Activated T-cell treated with anti-CD3 and anti-CD28 coated beads, Interleukin-2, amount 50 U/mL, for 72 hours (primary cell): ENCODE results near the gene DGUOK. TPM values are rescaled to one million over a fixed set of nuclear protein-coding genes. Genes with fewer than 3 reads are reported as not detected.

Experiments
- ATAC-seq, 2 donors: fragments of 150-1000 bp; cut with Tn5 transposase; replicated peaks in 1 of 2; 2 replicates each; pipeline ENCODE4 v1.10.0; 2021; ENCODE audit warnings: moderate library complexity in 2 of 2, mild to moderate bottlenecking in 1 of 2
- DNase-seq, 2 donors: peaks; one replicate each; pipeline ENCODE4 v3.0.0; 2021 to 2022; ENCODE audit warnings: mixed read lengths in 1 of 2
- H3K27ac Mint-ChIP-seq: one replicate; pipeline ENCODE4 v1.8.0; 2022; ENCODE audit warnings: mild to moderate bottlenecking, moderate library complexity, mixed read lengths
- H3K27me3 Mint-ChIP-seq: one replicate; pipeline ENCODE4 v1.8.0; 2022; ENCODE audit warnings: low read depth, mixed read lengths
- H3K36me3 Mint-ChIP-seq, 2 donors: one replicate each; pipeline ENCODE4 v1.8.0; 2022; ENCODE audit warnings: mixed read lengths in 2 of 2, mild to moderate bottlenecking in 1 of 2; ENCODE audit not compliant: insufficient read depth in 2 of 2
- H3K4me1 Mint-ChIP-seq: one replicate; pipeline ENCODE4 v1.8.0; 2022; ENCODE audit warnings: low read depth, mixed read lengths
- H3K4me3 Mint-ChIP-seq, 2 donors: one replicate each; pipeline ENCODE4 v1.8.0; 2022; ENCODE audit warnings: mild to moderate bottlenecking in 2 of 2, mixed read lengths in 2 of 2, moderate library complexity in 2 of 2
- H3K9me3 Mint-ChIP-seq, 2 donors: one replicate each; pipeline ENCODE4 v1.8.0; 2022; ENCODE audit warnings: mixed read lengths in 2 of 2
- total RNA-seq, 2 donors: library from RNA; stranded (reverse); gene quantifications; one replicate each; pipeline ENCODE4 v1.2.3, GENCODE V29; 2022

The DGUOK gene
- total RNA-seq, 2 donors from 2014 or later: 110 to 119 TPM

- DNase-seq (no peak), ATAC-seq (no peak)
- Mint-ChIP-seq H3K4me3 (no peak overlapping the region), H3K36me3 (peaks cover 24 to 61% of the 10 kb centered on the region in 2 donors), H3K4me1 (peaks cover 43% of the 10 kb centered on the region), H3K9me3 (no peaks in the 10 kb centered on the region), H3K27ac (no peak overlapping the region), H3K27me3 (no peaks in the 10 kb centered on the region)
Measured at GRCh38 chr2:73956218-73956865, 29.7 kb downstream of the DGUOK start.

GRCh38 chr2:73961274-73961673 is 34.6 kb downstream of the DGUOK start:
- H3K4me1 Mint-ChIP-seq: peaks cover 55% of the 10 kb centered on the region
- no peaks in the 10 kb centered on the region for H3K27me3 Mint-ChIP-seq
- H3K36me3 Mint-ChIP-seq: peaks cover 21 to 39% of the 10 kb centered on the region in 2 donors
- ATAC-seq (no peak), DNase-seq (no peak)
- peaks cover 5 to 7% of the 10 kb centered on the region in 2 donors for H3K9me3 Mint-ChIP-seq
- no peak overlapping the region for H3K27ac Mint-ChIP-seq
- no peak overlapping the region for H3K4me3 Mint-ChIP-seq

- Mint-ChIP-seq H3K27me3 (no peaks in the 10 kb centered on the region), H3K36me3 (peaks cover 17 to 32% of the 10 kb centered on the region in 2 donors), H3K4me3 (no peak overlapping the region), H3K4me1 (peaks cover 49% of the 10 kb centered on the region), H3K27ac (peak overlapping the region; percentile 18), H3K9me3 (peaks cover 5 to 7% of the 10 kb centered on the region in 2 donors)
- ATAC-seq (no peak), DNase-seq (no peak)
Measured at GRCh38 chr2:73961823-73962615, 35.3 kb downstream of the DGUOK start.

DNA sequence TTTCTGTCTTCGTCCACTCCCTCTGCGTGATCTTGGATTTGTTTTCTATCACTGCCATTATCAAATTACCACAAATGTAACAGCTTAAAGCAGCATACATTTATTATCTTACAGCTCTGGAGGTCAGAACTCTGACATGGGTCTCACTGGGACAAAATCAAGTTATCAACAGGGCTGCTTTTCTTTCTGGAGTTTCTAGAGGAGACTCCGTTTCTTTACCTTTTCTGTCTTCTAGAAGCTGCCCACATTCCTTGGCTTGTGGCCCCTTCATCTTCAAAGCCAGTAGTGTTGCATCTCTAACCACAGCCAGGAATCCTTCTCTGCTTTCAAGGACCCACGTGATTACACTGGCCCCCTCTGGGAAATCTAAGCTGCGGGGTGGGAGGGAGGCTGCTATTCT is 36.1 kb downstream of the DGUOK start:
- Mint-ChIP-seq H3K27me3 (no peaks in the 10 kb centered on the region), H3K4me3 (peak overlapping the region; percentile 60 to 68), H3K36me3 (peaks cover 17 to 30% of the 10 kb centered on the region in 2 donors), H3K27ac (peak overlapping the region; percentile 48), H3K9me3 (peaks cover 5 to 7% of the 10 kb centered on the region in 2 donors), H3K4me1 (peaks cover 44% of the 10 kb centered on the region)
- no peak for DNase-seq
- no peak for ATAC-seq

DNA sequence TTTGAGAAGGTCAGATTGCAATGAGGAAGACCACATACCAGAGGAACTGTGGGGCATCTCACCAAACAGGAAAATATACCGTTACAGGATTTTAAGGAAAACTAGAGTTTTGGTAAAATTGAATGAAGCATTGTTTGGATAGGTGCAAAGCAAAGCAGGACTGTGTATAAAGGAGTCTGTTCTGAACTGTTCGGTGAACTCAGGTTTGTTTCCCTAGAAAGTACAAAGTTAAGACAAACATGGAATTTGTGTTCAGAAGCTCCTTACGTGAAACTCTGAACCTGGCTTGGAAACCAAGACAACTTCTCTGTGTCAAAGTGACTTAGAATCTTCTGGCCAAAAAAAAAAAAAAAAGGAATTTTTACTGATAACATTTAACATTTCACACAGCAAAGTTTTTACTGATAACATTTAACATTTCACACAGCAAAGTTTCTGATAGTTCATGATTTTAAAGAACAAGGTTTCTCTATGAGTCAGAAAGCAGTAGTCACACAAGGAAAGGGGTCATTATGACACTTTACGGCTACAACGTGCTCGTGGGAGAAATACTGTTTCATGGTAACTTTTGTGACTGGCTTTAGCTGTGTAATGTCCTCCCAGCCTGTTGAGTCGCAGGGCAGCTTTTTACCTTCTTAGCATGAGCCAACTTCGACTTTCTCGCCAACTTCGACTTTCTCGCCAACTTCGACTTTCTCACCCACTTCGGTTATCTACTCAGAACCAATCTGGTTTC is 36.9 kb downstream of the DGUOK start:
- H3K27me3 Mint-ChIP-seq: no peaks in the 10 kb centered on the region
- peak overlapping the region; percentile 60 to 68 for H3K4me3 Mint-ChIP-seq
- H3K9me3 Mint-ChIP-seq: peaks cover 5 to 7% of the 10 kb centered on the region in 2 donors
- ATAC-seq: peak; percentile 96 to 97
- H3K27ac Mint-ChIP-seq: peak overlapping the region; percentile 48
- DNase-seq: peak; percentile 63 to 67
- peaks cover 47% of the 10 kb centered on the region for H3K4me1 Mint-ChIP-seq
- peaks cover 17 to 23% of the 10 kb centered on the region in 2 donors for H3K36me3 Mint-ChIP-seq

DNA sequence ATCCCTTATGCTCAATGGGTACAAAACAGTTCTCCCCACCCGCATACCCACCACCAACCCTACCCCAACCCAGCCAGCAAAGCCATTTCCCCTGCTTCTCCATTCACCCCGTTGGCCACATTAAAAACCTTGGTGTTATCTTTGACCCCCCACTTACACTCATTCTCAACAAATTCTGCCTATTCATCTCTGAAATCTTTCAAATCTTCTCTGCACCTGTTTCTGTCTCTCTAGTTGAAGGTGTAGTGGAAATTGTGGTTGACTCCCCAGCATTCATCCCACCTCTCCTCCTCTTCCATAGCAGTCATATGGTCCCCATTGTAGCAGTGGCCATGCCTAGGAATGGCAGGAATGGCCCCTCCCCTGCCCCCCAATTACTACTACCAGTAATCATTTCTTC is 37.5 kb downstream of the DGUOK start:
- H3K27ac Mint-ChIP-seq: peak overlapping the region; percentile 48
- peak overlapping the region; percentile 60 to 68 for H3K4me3 Mint-ChIP-seq
- peaks cover 5 to 7% of the 10 kb centered on the region in 2 donors for H3K9me3 Mint-ChIP-seq
- peaks cover 11 to 16% of the 10 kb centered on the region in 2 donors for H3K36me3 Mint-ChIP-seq
- H3K4me1 Mint-ChIP-seq: peaks cover 49% of the 10 kb centered on the region
- peak in 1 of 2 donors; percentile 34 for DNase-seq
- peak; percentile 47 to 48 for ATAC-seq
- H3K27me3 Mint-ChIP-seq: no peaks in the 10 kb centered on the region

GRCh38 chr2:73965053-73965452 is 38.4 kb downstream of the DGUOK start:
- no peaks in the 10 kb centered on the region for H3K27me3 Mint-ChIP-seq
- peaks cover 5 to 7% of the 10 kb centered on the region in 2 donors for H3K9me3 Mint-ChIP-seq
- peak overlapping the region; percentile 21 to 68 for H3K4me3 Mint-ChIP-seq
- H3K36me3 Mint-ChIP-seq: peaks cover 9 to 11% of the 10 kb centered on the region in 2 donors
- no peak overlapping the region for H3K27ac Mint-ChIP-seq
- ATAC-seq (no peak), DNase-seq (no peak)
- H3K4me1 Mint-ChIP-seq: peaks cover 57% of the 10 kb centered on the region

- Mint-ChIP-seq H3K27me3 (no peaks in the 10 kb centered on the region), H3K4me3 (no peak overlapping the region), H3K4me1 (peaks cover 75% of the 10 kb centered on the region), H3K27ac (no peak overlapping the region), H3K9me3 (no peaks in the 10 kb centered on the region), H3K36me3 (no peaks in the 10 kb centered on the region)
- DNase-seq (no peak), ATAC-seq (no peak)
Measured at GRCh38 chr2:73968357-73968937, 41.8 kb downstream of the DGUOK start.

DNA sequence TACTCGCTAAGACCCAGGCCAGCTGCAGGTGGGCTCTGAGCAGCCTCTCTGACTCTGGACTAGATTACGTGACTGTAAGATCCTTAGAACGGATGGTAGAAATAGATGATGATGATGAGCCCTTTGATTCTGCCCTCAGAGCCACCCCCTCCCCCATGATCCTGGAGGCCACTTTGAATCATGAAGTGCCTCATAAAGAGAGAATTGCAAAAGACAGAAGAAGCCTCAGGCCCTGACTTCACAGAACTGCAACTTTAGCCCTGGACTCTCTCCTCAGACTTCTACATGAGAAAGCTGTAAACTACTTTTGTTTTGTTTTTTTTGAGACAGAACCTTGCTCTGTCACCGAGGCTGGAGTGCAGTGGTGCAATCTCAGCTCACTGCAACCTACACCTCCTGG is 42.7 kb downstream of the DGUOK start:
- no peaks in the 10 kb centered on the region for H3K27me3 Mint-ChIP-seq
- H3K27ac Mint-ChIP-seq: no peak overlapping the region
- H3K4me1 Mint-ChIP-seq: peaks cover 66% of the 10 kb centered on the region
- peak overlapping the region; percentile 83 to 87 for H3K4me3 Mint-ChIP-seq
- ATAC-seq (peak; percentile 43 to 46), DNase-seq (peak in 1 of 2 donors; percentile 44)
- no peaks in the 10 kb centered on the region for H3K9me3 Mint-ChIP-seq
- H3K36me3 Mint-ChIP-seq: no peaks in the 10 kb centered on the region

DNA sequence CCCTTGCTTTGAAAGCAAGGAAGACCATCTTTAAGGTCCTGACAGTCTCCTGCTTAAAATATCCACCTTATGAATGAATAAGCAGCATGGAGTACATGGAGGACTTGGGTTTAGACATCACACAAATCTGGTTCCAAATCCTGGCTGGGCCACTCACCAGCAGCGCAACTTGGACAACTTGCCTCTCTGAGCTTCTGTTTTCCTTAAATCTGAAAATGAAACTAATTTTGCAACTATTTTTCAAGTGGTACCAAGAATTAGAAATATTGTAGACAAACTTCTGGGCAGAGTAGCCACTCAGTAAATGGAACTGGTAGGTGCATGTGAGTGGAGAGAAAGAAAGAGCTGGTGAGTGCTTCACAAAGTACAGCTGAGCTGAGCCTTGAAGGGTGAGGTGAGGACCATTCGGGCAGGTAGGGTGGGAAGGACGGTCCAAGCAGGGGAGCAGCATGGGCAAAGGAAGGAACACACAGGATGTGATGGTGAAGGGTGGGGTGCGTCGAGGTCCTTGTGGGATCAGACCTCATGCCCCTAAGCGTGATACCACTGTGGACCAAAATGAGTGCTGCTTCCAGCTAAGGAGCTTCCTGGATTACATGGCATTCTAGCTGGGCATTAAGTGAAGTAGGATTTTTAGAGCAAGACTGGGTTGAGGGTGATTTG is 43.6 kb downstream of the DGUOK start:
- H3K4me1 Mint-ChIP-seq: peaks cover 56% of the 10 kb centered on the region
- H3K36me3 Mint-ChIP-seq: no peaks in the 10 kb centered on the region
- no peaks in the 10 kb centered on the region for H3K27me3 Mint-ChIP-seq
- DNase-seq (no peak), ATAC-seq (no peak)
- peak overlapping the region; percentile 83 to 87 for H3K4me3 Mint-ChIP-seq
- H3K27ac Mint-ChIP-seq: peak overlapping the region; percentile 84
- no peaks in the 10 kb centered on the region for H3K9me3 Mint-ChIP-seq

DNA sequence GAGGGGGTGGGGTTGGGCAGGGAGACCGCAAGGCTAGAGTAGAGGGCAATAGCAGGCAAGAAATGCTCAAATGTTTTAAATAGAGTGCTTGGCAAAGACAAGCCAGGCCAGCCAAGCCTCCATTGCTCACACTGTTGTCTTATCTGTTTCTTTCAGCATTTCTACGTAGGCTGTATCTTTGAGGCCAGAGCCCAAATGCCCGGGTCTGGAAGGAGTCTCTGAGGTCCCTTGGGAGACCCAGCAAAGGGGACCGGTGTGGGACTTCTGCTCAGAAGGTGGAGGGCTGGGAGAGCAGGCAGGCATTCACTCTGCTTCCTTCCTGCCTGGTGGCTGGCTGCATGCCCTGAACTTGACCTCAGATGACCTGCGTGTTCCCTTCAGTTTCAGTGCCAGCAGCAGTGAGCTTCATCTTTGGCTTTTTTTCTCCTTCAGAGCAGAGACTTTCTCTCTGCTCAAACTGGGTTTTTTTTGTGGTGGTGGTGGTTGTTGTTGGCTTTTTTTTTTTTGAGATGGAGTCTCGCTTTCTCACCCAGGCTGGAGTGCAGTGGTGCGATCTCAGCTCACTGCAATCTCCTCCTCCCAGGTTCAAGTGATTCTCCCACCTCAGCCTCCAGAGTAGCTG is 44.3 kb downstream of the DGUOK start:
- Mint-ChIP-seq H3K9me3 (no peaks in the 10 kb centered on the region), H3K36me3 (no peaks in the 10 kb centered on the region), H3K4me3 (peak overlapping the region; percentile 83 to 87), H3K27me3 (no peaks in the 10 kb centered on the region), H3K27ac (peak overlapping the region; percentile 84), H3K4me1 (peaks cover 60% of the 10 kb centered on the region)
- ATAC-seq: peak; percentile 83 to 85
- peak; percentile 65 to 67 for DNase-seq

GRCh38 chr2:73971722-73972121 is 45.0 kb downstream of the DGUOK start:
- H3K4me3 Mint-ChIP-seq: peak overlapping the region; percentile 83 to 87
- no peak for ATAC-seq

More at GRCh38 chr2:73971722-73972121, 45.0 kb downstream of the DGUOK start:
- Mint-ChIP-seq H3K36me3 (no peaks in the 10 kb centered on the region), H3K27ac (peak overlapping the region; percentile 82), H3K27me3 (no peaks in the 10 kb centered on the region), H3K4me1 (peaks cover 65% of the 10 kb centered on the region), H3K9me3 (no peaks in the 10 kb centered on the region)
- no peak for DNase-seq
